ENCODE measurements around the gene USF2.

Gene USF2

GRCh38 chr19:35298561-35298972 is 29.8 kb downstream of the USF2 start:
- no peak for DNase-seq (ENCODE audit: low read depth)

DNA sequence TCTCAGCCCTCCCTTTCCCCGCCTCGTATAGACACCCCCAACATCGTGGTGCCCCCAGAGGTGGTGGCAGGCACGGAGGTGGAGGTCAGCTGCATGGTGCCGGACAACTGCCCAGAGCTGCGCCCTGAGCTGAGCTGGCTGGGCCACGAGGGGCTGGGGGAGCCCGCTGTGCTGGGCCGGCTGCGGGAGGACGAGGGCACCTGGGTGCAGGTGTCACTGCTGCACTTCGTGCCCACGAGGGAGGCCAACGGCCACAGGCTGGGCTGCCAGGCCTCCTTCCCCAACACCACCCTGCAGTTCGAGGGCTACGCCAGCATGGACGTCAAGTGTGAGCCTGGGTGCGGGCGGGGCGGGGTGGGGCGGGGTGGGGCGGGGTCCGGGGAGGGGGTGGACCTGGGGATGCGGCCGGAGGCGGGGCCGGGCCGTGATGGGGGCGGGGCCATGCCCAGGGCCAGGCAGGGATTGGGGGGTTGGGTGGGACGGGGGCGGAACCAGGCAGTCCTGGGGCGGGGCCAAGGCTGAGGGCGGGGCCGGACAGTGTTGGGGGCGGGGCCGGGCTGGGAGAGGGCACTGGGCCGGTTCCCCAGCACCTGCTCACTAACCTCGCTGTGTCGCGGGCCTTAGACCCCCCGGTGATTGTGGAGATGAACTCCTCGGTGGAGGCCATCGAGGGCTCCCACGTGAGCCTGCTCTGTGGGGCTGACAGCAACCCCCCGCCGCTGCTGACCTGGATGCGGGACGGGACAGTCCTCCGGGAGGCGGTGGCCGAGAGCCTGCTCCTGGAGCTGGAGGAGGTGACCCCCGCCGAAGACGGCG is 31.0 kb downstream of the USF2 start:
- no peak for DNase-seq (ENCODE audit: low read depth)

DNA sequence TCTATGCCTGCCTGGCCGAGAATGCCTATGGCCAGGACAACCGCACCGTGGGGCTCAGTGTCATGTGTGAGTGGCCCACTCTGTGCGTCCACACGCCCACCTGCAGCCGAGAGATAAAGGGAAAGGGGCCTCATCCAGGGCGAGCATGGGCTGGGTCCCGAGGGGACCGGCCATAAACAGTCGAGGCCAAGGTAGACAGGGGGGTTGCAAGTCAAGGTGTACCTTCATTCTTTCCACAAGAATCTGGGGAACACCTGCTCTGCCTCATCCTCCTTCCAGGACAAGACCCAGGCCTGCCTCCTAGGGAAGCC is 31.5 kb downstream of the USF2 start:
- DNase-seq (ENCODE audit: low read depth) = no peak

GRCh38 chr19:35301961-35302360 is 33.2 kb downstream of the USF2 start:
- no peak for DNase-seq (ENCODE audit: low read depth)

GRCh38 chr19:35302446-35302845 is 33.7 kb downstream of the USF2 start:
- DNase-seq (ENCODE audit: low read depth) = no peak

GRCh38 chr19:35303357-35303915 is 34.7 kb downstream of the USF2 start:
- no peak for DNase-seq (ENCODE audit: low read depth)

GRCh38 chr19:35304036-35304435 is 35.3 kb downstream of the USF2 start:
- DNase-seq (ENCODE audit: low read depth) = no peak

GRCh38 chr19:35305181-35305580 is 36.4 kb downstream of the USF2 start:
- no peak for DNase-seq (ENCODE audit: low read depth)

GRCh38 chr19:35306473-35307246 is 37.9 kb downstream of the USF2 start:
- DNase-seq (ENCODE audit: low read depth) = no peak

- no peak for DNase-seq (ENCODE audit: low read depth)
Measured at GRCh38 chr19:35307931-35308330, 39.2 kb downstream of the USF2 start.

- no peak for DNase-seq (ENCODE audit: low read depth)
Measured at GRCh38 chr19:35308910-35309309, 40.1 kb downstream of the USF2 start.

- DNase-seq (ENCODE audit: low read depth) = no peak
Measured at GRCh38 chr19:35309481-35310279, 40.9 kb downstream of the USF2 start.

DNA sequence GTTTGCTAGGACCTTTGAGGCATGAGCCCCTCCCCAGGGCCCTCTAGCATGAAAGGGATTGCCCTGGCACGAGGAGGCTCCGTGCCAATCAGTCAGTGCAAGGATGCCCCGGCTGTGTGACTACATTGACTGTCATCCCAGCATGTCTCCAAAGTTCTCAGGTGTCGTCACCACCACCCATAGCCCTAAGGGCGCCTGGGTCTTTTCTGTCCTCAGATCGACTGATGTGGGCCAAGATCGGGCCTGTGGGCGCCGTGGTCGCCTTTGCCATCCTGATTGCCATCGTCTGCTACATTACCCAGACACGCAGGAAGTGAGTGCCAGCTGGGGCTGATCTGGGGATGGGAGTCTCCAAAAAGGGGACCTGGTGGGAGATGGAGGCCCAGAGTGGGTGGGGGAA is 41.6 kb downstream of the USF2 start:
- no peak for DNase-seq (ENCODE audit: low read depth)

- no peak for DNase-seq (ENCODE audit: low read depth)
Measured at GRCh38 chr19:35310811-35311465, 42.2 kb downstream of the USF2 start.

DNA sequence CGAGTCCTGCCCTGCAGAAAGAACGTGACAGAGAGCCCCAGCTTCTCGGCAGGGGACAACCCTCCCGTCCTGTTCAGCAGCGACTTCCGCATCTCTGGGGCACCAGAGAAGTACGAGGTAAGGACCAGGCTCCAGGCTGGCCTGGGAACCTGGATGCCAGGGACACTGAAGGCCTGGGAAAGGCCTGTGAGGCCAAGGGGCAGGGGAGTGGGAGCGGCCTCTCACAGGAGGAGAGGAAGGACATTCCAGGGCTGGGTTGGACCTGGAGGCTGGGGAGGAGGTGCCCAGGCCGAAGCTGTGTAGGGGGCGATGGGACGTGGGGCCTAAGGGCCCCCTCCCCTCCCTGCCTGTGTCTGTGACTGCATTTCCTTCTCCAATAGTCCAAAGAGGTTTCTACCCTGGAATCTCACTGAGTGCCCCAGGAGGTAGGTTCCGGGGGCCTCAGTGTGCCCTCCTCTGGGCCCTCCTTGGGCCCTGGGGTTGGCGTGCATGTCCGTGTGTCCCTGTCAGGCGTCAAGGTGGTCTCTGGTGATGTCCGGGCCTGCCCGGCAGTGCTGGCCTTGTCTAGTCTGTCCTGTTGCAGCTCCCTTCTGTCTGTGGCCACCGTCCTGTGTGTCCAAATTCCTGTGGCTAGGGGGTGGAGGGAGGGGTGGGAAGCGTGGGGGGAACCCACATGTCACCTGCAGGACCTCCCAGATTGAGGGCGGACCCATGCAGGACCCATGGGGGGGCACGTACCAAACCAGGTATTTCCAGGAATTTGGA is 43.3 kb downstream of the USF2 start:
- DNase-seq (ENCODE audit: low read depth) = no peak

DNA sequence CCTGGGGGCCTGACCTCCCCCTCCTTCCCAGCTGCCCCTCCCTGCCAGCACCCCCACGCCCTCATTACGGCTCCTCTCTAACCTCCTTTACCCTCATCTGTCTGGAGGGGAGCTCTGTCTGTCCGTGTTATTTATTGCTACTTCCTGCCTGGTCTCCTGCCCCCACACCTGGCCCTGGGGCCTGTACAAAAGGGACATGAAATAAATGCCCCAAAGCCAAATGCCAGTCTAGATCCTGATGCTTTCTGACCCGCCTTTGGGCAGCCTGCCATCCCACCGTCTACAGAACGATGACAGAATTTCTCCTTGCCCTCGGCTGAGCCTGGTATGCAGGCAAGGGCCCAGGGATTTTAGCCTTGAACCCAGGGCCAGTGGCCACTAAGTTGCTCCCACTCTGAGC is 44.8 kb downstream of the USF2 start:
- DNase-seq (ENCODE audit: low read depth) = no peak

DNA sequence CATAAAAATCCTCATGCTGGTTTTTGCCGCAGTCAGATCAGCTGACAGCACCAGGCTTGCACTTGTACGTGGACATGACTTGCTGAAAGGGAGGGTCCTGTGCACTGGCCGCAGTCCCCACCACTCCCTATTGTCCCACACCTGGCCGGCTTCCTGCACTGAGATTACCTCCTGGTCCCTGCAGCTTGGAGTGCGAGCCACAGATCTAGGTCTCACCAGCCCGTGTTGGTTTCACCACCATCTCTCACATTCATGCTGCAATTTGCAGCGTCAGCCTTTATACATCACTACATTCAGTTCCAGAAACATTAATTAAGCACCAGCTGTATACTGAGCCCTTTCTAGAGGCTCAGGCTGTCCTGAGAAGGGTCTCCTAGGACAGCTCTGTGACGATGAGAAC is 45.3 kb downstream of the USF2 start:
- no peak for DNase-seq (ENCODE audit: low read depth)

DNA sequence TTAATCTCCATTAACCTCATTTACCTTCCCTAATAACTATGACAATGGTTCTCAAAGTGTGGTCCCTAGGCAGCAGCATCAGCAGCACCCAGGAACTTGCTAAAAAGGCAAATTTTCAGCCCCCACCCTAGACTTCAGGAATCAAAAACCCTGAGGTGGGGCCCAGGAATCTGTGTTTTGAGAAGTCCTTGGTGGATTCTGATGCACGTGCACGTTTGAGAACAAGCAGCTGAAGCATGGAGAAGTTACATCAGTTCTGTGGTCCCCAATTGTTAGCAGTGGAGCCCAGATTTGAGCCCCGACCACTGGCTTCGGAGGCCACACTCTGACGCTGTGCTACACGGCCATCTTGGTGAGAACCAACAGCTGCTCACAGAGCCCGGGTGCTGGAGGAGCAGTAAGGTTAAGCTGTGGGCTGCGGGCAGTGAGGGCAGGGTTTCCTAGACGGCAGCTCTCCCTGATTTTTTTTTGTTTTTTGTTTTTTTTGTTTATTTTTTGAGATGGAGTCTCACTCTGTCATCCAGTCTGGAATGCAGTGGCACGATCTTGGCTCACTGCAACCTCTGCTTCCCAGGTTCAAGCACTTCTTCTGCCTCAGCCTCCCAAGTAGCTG is 46.2 kb downstream of the USF2 start:
- no peak for DNase-seq (ENCODE audit: low read depth)

DNA sequence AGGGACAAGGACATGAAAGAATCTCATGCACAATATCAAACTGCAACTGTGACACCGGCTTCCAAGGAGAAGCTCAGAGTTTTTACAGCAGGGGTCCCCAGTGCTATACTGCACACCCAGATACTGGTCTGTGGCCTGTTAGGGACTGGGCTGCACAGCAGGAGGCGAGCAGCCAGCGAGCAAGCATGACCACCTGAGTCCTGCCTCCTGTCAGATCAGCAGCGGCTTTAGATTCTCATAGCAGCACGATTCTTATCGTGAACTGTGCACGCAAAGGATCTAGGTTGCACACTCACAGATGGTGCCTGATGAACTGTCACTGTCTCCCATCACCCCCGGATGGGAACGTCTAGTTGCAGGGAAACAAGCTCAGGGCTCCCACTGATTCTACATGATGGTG is 47.1 kb downstream of the USF2 start:
- DNase-seq (ENCODE audit: low read depth) = no peak

- DNase-seq (ENCODE audit: low read depth) = no peak
Measured at GRCh38 chr19:35316560-35316959, 47.8 kb downstream of the USF2 start.
